ENCODE measurements around the gene HOXB6.

The HOXB6 gene

DNA sequence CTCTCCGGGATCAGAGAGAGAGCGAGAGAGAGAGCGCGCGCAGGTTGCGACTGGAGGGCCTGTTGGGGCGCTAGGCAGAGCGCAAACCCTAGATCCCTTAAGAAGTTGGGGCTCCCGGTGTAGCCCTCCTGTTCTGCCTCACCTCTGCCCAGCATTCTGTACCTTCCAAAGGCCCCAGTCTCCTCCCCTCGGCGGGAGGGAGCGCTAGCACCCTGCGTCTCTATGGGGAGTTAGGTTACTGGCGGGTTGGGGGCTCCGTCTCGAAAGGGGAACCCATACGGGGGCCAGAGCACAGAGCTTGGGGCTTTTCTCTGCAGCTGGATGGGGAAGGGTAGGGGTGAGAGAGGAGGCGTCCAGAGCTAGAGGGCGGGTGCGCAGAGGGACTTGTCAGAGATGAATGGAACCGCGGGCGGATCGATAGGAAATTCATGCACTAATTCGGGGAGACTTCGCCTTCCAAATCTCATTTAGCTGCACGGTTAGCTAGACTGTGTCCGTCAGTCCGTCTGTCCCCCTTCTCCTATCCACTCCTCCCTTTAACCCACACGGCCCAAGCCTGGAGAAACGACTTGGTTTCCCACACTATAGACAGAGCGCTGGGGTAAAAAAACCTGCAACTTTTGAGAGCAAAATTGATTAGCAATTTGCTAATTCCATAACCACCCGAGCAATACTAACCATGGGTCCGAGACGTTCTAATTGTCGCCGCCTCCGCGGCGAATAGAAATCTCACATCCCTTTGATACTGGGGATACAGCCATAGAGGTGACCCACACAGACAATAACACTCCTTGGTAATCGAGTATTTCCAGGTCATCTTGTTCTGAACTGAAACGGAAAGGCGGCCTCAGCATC lies 25.9 kb downstream of the HOXB6 start:
- DNase-seq = no peak

- DNase-seq = peak; percentile 62
Measured at GRCh38 chr17:48577946-48578615, 26.7 kb downstream of the HOXB6 start, which contains the start of gene HOXB4. Gene HOXB4 (minus strand): TSS chr17:48578350. CDS start chr17:48578319, 31 bp downstream.

GRCh38 chr17:48577330-48577945 lies 27.3 kb downstream of the HOXB6 start:
- peak; percentile 19 for DNase-seq

DNA sequence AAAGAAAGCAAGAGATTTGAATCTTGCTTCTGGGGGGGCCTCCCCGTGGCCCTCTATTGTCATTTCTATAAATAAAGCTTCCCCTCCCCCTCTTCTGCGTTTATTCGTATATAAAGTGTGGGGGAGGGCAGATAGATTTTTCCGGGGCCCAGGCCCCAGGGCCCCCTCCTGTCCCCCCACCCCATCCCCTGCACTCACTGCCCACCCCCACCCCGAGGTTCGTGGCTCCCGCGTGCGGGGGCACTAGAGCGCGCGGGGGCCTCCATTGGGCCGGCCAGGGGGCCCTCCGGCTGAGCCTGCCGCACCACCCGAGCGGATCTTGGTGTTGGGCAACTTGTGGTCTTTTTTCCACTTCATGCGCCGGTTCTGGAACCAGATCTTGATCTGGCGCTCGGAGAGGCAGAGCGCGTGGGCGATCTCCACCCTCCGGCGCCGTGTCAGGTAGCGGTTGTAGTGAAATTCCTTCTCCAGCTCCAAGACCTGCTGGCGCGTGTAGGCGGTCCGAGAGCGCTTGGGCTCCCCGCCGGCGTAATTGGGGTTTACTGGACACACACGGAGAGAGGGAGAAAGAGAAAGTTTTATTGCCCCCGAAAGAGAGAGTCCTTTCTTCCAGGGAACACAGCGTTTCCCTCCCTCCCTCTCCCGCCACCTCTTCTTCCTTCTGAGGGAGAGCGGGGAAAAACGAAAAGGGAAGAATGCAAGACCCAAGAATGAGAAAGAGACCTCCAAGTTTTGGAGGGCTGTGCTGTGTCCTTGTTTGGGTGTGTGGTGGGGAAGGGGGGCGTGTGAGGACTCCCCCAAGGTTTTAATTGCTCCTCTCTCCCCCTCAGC lies 28.1 kb downstream of the HOXB6 start:
- no peak for DNase-seq

DNA sequence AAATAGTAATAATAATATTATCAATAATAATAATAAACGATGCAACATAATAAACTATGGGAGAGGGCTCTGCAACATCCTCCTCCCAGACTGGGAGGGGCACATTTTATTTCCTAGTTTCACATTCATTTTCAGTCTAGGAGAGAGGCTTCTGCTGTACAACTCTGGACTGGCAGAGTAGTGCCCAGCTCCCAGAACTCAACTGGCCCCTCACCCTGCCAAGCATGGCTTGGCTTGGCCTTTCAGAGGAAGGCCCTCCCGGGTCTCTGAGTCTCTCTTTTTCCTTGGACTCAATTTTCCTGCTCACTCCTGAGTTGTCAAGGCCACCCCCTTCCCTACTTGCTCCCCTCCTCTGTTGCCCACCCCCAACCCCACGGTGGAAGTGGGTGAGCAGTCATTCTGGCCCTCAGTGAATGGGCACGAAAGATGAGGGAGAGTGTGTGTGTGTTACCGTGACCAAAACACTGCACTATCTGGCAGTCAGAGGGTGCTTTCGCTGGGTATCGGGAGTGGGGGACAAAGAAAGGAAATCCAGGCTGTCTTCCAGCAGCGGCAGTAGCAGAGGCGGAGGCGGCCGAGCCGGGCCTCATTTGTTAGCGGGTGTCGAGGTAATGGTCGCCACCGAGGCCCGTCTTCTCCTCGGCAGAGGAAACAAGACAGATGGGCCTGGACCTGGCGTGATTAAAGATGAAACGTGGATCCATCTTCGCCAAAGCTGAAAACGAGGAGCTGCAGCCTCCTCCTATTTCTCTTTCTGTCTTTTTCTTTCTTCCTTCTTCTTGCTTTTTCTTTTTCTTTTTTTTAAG lies 28.9 kb downstream of the HOXB6 start:
- DNase-seq = no peak

GRCh38 chr17:48575066-48575582 lies 29.7 kb downstream of the HOXB6 start:
- DNase-seq = no peak

DNA sequence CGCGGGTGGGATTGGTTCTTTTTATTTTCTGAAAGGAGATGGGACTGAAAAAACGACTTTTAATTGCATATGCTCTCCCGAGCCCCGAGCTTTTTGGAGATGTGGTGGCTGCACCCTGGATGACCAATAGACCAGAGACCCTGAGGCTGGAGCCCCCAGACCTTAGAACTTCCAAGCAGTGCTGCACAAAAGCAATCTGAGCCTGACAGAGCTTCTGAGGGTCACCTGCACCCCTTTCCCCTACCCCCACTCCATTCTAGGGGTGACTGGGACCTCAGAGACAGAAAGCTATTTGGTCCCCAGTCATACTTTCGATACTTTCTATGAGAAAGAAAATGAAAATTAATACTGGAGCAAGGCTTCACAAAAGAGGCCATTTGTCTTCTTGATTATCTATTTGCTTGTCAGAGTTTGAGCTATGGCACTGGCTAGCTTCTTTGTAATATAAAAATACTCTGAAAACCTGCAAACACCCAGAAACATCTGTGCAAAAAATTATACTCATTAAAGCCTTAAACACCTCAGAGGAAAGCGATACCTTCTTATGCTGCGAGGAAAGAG lies 30.2 kb downstream of the HOXB6 start:
- DNase-seq = no peak

- DNase-seq = no peak
Measured at GRCh38 chr17:48571826-48572417, 32.9 kb downstream of the HOXB6 start.

GRCh38 chr17:48571024-48571818 lies 33.6 kb downstream of the HOXB6 start:
- no peak for DNase-seq

- DNase-seq = no peak
Measured at GRCh38 chr17:48570325-48571023, 34.3 kb downstream of the HOXB6 start.

- DNase-seq = no peak
Measured at GRCh38 chr17:48569674-48570324, 35.0 kb downstream of the HOXB6 start.

DNA sequence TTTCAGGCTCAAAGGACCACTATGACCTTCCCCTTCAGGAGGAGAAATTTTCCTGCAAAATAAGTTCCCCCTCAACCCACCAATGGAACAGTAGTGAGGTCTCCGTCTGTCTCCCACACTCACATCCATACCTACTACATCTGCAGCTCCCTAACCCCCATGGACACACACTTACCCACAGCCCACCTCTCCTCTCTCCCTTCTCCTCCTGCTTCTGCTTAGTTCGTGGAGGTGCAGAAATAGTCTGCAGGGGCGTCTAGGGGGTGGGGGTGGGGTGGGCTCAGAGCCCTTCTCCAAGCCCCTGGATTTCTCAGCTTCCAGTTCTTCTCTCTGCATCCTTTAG lies 35.6 kb downstream of the HOXB6 start:
- no peak for DNase-seq

DNA sequence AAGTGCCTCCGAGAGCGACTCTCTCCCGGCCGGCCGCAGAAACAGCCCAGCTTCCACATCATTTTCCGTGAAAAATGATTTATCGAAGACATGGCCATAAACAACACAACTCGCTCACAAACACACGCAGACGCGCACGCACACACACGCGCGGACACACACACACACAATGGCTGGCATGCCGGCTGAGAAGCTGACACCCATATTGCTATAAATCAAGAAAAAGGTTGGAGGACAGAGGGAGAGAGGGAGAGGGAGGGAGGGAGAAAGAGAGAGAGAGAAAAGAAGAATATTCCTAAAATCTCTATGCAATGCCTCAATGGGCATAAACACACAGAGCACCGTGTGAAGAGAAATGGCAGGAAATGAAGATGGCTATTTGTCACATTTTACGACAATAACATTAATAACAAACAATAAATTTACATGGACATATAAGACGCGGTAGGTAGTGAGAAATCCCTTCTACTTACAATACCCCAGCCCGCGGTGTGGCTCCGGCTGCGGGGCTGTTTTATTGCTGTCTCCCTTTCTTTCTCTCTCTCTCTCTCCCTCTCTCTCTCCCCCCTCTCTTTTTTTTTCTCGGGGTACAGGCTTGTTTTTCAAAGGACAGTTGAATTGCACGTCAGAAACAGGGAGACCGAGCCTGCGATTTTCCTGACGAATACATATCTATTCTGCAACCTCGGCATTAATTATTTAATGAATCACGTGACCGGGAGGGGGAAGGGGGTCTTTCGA lies 36.1 kb downstream of the HOXB6 start:
- no peak for DNase-seq

DNA sequence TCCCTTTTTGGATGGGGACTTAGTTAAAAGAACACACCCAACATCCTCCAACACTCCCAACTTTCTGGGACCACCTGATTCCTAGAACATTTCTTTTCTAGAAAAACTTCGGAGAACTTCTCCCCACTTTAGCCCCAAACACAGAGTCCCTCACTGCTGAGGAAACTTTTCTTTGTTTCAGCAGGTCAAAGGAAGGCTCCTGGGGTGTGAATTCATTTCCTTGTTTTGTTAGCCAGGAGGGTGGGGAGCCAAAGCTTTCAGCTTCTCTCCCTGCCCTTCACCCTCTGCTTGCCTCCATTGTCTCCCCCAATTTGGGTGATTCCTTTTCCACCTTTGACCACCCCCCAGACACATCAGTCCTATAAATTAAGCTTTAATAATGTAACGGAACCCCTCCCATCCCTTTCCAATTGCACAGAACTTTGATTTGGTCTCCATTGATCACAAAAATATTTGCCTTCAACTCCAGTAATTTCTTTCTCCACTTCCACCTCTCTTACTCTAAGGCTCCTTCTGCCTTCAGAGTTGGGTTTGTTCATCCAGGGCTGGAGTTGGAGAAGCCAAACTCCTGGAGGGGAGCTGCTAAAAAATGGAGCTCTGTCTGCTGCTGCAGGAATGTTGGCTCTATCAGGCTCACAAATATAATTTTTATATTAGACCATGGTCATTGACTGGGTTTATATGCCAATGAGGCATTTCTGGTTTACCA lies 37.0 kb downstream of the HOXB6 start:
- DNase-seq = no peak

- DNase-seq = no peak
Measured at GRCh38 chr17:48567209-48567608, 37.6 kb downstream of the HOXB6 start.

- no peak for DNase-seq
Measured at GRCh38 chr17:48566717-48567116, 38.1 kb downstream of the HOXB6 start.

GRCh38 chr17:48565925-48566710 lies 38.7 kb downstream of the HOXB6 start:
- DNase-seq = no peak

All from NCI-H1105 (cell line).